GM12878 (cell line): ENCODE results near the gene PIEZO2. TPM values are rescaled to one million over a fixed set of nuclear protein-coding genes. Genes with fewer than 3 reads are reported as not detected.
A peak's percentile ranks its signal among the peaks of the same experiment; 100 is the strongest.

Experiments used
- ATF2 ChIP-seq: IDR thresholded peaks from 2 replicates; pipeline ENCODE4 v1.6.1; 2012; ENCODE audit warnings: low read length, inconsistent platforms
- BCL3 ChIP-seq: IDR thresholded peaks from 2 replicates; pipeline ENCODE4 v1.6.1; 2011; ENCODE audit warnings: borderline replicate concordance, low read depth, mild to moderate bottlenecking, moderate library complexity, low read length; ENCODE audit not compliant: insufficient read depth, poor library complexity, severe bottlenecking
- CHD2 ChIP-seq: IDR thresholded peaks from 2 replicates; pipeline ENCODE4 v1.6.1; 2011; ENCODE audit warnings: low read depth, low read length, improper control_type of control experiment, borderline replicate concordance
- EGR1 ChIP-seq, 2 experiments: IDR thresholded peaks; 1 replicate in 1 of 2; 2 replicates in 1 of 2; pipeline ENCODE4 v1.6.1; 2011 to 2012; ENCODE audit warnings: low read depth in 2 of 2, low read length in 2 of 2, borderline replicate concordance in 1 of 2, mild to moderate bottlenecking in 1 of 2, moderate library complexity in 1 of 2
- ETV6 ChIP-seq, 2 experiments: fragments of 450-650 bp in 1 of 2; IDR thresholded peaks in 1 of 2; conservative IDR thresholded peaks in 1 of 2; 2 replicates each; pipeline ENCODE4 v1.6.1; 2014; ENCODE audit warnings: antibody characterized with exemption in 1 of 2, borderline replicate concordance in 1 of 2, low read depth in 1 of 2, mild to moderate bottlenecking in 1 of 2, moderate library complexity in 1 of 2
- GABPA ChIP-seq: IDR thresholded peaks from 2 replicates; pipeline ENCODE4 v1.6.1; 2014; ENCODE audit warnings: antibody characterized with exemption, low read depth, mild to moderate bottlenecking, inconsistent platforms
- NFYB ChIP-seq: IDR thresholded peaks from 2 replicates; pipeline ENCODE4 v1.6.1; 2011; ENCODE audit warnings: low read depth, mild to moderate bottlenecking, low read length, improper control_type of control experiment, moderate library complexity; ENCODE audit not compliant: insufficient read depth
- NR2C2 ChIP-seq: IDR thresholded peaks from 2 replicates; pipeline ENCODE4 v1.6.1; 2011; ENCODE audit warnings: borderline replicate concordance, low read depth; ENCODE audit not compliant: control insufficient read depth, insufficient read length
- NRF1 ChIP-seq: conservative IDR thresholded peaks from 2 replicates; pipeline ENCODE4 v1.6.1; 2011; ENCODE audit warnings: mild to moderate bottlenecking, low read depth, low read length, improper control_type of control experiment
- POLR2A ChIP-seq: IDR thresholded peaks from 2 replicates; pipeline ENCODE4 v1.6.1; 2011; ENCODE audit warnings: low read depth, mild to moderate bottlenecking, low read length
- POLR2AphosphoS5 ChIP-seq: IDR thresholded peaks from 2 replicates; pipeline ENCODE4 v1.6.1; 2011; ENCODE audit warnings: mild to moderate bottlenecking, low read length, inconsistent platforms
- REST ChIP-seq: IDR thresholded peaks from 2 replicates; pipeline ENCODE4 v1.6.1; 2012; ENCODE audit warnings: mild to moderate bottlenecking, low read depth, low read length
- SIN3A ChIP-seq: IDR thresholded peaks from 2 replicates; pipeline ENCODE4 v1.6.1; 2012; ENCODE audit warnings: low read depth, low read length, improper control_type of control experiment
- SMAD1 ChIP-seq: fragments of 450-650 bp; IDR thresholded peaks from 2 replicates; pipeline ENCODE4 v1.6.1; 2018; ENCODE audit warnings: mild to moderate bottlenecking, low read depth; ENCODE audit not compliant: partially characterized antibody
- ZNF592 ChIP-seq: fragments of 450-650 bp; IDR thresholded peaks from 2 replicates; pipeline ENCODE4 v1.6.1; 2017; ENCODE audit warnings: mild to moderate bottlenecking, moderate library complexity
- polyA plus RNA-seq, 11 experiments: library from polyadenylated mRNA; depleted of rRNA in 4 of 11; unstranded in 6 of 11; stranded (reverse) in 5 of 11; fragments of >200 nt; fragmentation: Nextera tagmentation in 4 of 11; fragmentation: Illumina TruSeq in 1 of 11; extraction: Ambion mirVana in 4 of 11; extraction: Trizol in 1 of 11; gene quantifications; 1 replicate in 1 of 11; 2 replicates in 10 of 11; pipeline versions ENCODE4 v1.2.1 to v1.2.3, GENCODE V29; 2011 to 2016; ENCODE audit warnings: inconsistent platforms in 2 of 11, missing spikeins in 2 of 11, low read depth in 1 of 11
- total RNA-seq, 4 experiments: library from RNA; depleted of rRNA in 3 of 4; stranded (reverse); fragments of >200 nt in 3 of 4; fragmentation: Illumina TruSeq in 1 of 4; extraction: Trizol in 1 of 4; gene quantifications; 2 replicates each; pipeline versions ENCODE4 v1.2.1 to v1.2.3, GENCODE V29; 2013 to 2021

PIEZO2 gene
- total and polyA plus RNA-seq, 10 of the 15 experiments (the other 5 are each of a cell fraction or from before 2014, with no cell fraction given) = 6.7 to 42.3 (median 27.4) TPM

GRCh38 chr18:11149441-11150270 is at the start of gene PIEZO2 (continued):
- TF ChIP-seq ATF2 (no peak), NRF1 (peak; percentile 62), POLR2A (peak; percentile 89), ZNF592 (no peak), NFYB (peak; percentile 62; the same call in 1 of the 2 replicates), EGR1 (IDR thresholded peaks at IDR 0.05; ENCODE audit: borderline replicate concordance in 1 of 2, low read depth in 2 of 2, low read length in 2 of 2) (no peak), BCL3 (peak; percentile 20), CHD2 (0 out of 2 replicates have a peak, but pooled peaks have one; percentile 24), POLR2AphosphoS5 (peak; percentile 77), SMAD1 (no peak), SIN3A (no peak), GABPA (no peak), NR2C2 (no peak), REST (peak; percentile 39; the same call in 1 of the 2 replicates), ETV6 (conservative IDR thresholded peaks at IDR 0.05 in 1 of 2, IDR thresholded peaks at IDR 0.05 in 1 of 2; ENCODE audit: borderline replicate concordance in 1 of 2, low read depth in 1 of 2) (no peak)
